OCI-M1 (cell line): ENCODE data around the gene RNF11.

ENCODE experiments used
- DNase-seq: peaks from one replicate; lab custom pipeline; 2025; lab: John Stamatoyannopoulos, UW

Gene RNF11

DNA sequence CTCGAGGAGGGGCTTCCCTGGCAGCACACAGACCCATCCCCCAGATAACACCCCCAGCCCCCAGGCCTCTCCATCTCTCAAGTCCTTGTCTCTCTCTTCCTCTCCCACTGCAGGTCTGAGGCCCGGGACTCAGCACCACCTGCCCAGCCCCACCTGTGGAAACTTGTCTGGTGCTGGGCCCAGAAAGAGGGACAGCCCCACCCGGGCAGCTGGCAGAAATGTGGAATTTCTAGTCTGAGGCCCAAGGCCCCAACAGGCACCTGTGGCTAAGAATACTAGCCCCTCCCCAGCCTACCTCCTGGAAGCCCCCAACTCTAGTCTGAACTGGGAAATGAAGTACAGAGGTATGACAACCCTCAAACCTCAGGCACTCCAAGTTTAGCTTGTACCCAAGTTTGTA lies 78.9 kb downstream of the RNF11 start:
- DNase-seq: no peak

DNA sequence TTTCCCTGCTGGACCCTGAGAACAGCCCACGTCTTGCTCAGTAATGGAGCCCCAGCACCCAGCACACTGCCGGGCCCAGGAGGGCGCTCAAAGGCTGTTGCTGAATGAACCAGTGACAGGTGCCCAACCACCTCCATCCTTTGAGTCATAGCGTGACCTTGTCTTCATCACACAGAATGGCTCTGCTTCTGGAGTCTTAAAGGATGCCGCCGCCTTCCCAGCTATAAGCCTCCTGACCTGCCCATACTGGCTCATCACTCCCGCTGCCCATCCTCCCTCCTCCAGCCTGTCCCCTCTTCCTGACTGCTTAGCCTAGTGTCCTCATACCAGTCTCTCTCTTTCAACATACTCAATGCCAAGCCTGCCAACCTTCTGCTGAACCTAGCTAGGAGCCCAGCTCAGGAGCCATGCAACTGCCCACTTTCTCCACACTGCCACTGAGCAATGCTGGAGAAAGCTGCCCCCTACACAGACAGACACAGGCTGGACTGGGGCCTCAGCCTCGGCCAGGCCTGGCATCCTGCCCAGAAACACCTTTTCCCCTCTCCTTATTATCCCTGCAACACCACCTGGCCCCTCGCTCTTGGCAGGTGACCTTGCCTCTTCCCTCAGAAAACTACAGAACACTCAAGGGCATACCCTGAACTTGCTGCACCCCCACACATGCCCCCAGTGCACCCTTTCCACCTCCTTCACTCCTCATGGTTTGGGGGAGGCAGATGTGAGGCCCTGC lies 80.2 kb downstream of the RNF11 start:
- DNase-seq: no peak

DNA sequence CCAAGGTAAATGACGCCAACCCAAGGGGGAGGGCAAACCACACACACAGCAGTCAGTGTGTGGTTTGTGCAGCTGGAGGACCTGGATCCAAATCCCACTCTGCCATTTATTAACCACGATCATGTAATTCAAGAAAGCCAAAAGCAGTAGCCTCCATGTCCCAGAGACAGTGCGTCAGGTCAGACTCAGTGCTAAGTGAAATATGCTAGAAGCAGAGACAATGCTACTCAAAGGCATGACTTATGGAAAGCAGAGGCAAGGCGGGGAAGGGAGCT lies 80.7 kb downstream of the RNF11 start:
- no peak for DNase-seq

DNA sequence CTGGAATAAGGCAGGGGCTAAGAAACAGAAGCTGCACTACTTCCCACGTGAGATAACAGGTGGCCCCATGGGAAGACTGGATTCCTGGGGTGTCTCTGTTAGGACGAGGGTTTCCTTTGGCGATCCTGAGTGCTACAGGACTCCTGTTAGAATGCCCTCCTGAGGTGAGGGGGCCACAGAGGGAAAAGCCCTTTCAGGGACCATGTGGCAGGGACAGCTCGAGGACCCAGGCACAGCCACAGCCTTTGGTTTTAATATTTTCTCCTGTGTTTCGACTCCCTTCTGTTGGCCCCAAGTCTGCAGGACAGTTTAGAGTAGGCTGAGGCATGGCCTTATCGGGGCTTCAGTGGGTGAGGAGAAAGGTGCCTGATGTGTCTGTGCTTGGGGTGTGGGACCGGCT lies 81.7 kb downstream of the RNF11 start:
- no peak for DNase-seq

DNA sequence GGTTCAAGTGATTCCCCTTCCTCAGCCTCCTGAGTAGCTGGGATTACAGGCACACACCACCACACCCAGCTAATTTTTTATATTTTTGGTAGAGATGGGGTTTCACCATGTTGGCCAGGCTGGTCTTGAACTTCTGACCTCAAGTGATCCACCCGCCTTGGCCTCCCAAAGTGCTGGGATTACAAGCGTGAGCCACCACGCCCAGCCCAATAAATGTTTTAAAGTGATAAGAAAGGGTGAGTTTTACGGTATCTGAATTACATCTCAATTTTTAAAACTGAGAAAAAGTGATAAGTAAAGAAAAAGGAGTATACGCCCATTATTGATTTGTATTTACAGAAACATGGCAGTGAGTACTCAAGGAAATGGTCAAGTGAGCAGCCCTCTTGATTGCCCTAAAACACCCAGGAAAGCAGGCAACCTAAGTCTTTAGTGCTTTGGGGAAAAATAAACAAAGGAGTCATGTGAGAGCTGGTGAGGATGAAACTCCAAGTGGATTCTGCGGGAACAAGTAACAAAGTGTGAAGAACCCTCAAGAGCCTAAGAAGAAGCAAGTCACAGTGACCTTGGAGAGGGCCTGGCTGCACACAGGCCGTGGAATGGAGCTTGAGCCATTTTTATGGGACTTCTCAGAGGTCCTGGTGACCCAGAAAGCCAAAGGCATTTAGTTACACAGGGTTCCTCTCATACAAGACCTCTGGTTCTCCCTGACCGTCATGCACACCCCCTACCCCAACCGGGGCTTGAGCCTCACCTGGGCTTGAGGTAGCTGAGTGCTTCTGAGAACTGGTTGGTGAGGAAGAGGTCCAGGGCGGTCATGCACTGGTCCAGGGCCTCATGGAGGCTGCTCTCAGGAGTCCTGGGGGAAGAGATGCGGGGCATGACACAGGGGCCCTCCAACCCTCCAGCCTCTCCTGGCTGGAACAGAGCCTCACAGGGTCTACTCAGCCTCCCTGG lies 85.2 kb downstream of the RNF11 start:
- no peak for DNase-seq

DNA sequence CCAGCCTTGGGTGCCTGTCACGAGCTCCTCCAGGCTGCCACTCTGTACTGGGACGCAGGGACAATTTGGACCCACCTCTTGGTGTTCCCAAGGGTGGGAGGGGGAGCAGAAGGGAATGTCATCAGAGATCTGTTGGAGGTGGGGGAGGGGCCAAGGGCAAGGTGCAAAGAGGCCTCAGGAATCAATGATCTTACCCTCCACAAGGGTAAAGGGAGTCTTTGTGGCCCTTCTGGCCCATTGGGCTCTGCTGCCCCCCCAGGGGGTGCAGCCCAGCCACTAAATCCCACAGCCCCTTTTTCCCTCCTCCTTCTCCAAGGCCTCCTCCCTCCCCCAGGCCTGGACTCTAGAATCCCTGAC lies 85.8 kb downstream of the RNF11 start:
- no peak for DNase-seq

DNA sequence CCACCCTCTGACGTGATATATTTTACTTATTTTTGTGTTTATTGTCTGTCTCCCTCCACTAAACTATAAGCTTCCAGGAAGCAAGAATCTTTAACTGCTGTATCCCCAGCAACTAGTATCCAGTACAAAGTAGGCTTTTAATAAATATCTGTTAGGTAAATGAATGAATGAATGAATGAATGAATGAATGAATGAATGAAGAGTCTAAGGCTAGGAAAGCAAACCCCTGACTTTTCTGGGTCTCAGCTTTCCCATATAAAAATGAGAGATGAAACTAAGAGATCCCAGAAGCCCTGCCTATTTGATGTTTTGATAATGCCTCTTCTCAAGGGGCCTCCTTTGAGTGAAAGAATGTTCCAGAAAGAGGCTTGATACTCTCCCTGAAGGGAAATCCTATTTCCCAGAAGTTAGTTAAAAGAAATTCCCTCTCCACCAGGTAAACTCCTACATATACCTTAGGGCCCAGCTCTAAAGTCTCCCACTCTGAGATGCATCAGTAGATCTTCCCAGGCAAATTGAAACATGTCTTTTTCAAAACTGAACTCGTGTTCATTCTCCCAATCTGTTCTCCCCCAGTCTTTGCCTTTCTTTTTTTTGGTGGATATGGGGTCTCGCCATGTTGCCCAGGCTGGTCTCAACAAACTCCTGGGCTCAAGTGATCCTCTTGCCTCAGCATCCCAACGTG lies 86.5 kb downstream of the RNF11 start:
- no peak for DNase-seq
